Ovary (tissue), 9 donors: ENCODE results near the gene CCNJL. TPM values are rescaled to one million over a fixed set of nuclear protein-coding genes. Genes with fewer than 3 reads are reported as not detected.

Experiments used
- DNase-seq, 5 donors: peaks; one replicate each; pipeline ENCODE4 v3.0.0-alpha.2; 2019 to 2020
- H3K27ac ChIP-seq, 2 donors: fragments of 200-600 bp; one replicate each; pipeline versions ENCODE4 v1.5.1 to v1.8.0; 2019 to 2022
- H3K27me3 ChIP-seq: fragments of 200-600 bp; one replicate; pipeline ENCODE4 v1.8.0; 2022
- H3K36me3 ChIP-seq: fragments of 200-600 bp; sonication (generic); one replicate; pipeline ENCODE4 v1.5.1; 2019
- H3K4me1 ChIP-seq: one replicate; pipeline ENCODE4 v1.8.1; 2013; ENCODE audit warnings: mild to moderate bottlenecking, moderate library complexity; ENCODE audit not compliant: insufficient read depth
- H3K4me3 ChIP-seq: fragments of 200-600 bp; sonication (generic); one replicate; pipeline ENCODE4 v1.5.1; 2017
- H3K9me3 ChIP-seq, 2 donors: fragments of 200-600 bp in 1 of 2; sonication (generic) in 1 of 2; one replicate each; pipeline versions ENCODE4 v1.5.1 to v1.8.1; 2013 to 2019; ENCODE audit warnings: mild to moderate bottlenecking in 1 of 2, moderate library complexity in 1 of 2
- CTCF ChIP-seq, 3 donors: fragments of 450-650 bp in 2 of 3; fragments of 200-600 bp in 1 of 3; IDR thresholded peaks; one replicate each; pipeline versions ENCODE4 v1.5.1 to v1.8.0; 2016 to 2022; ENCODE audit warnings: antibody characterized with exemption in 3 of 3, mild to moderate bottlenecking in 1 of 3
- EP300 ChIP-seq: sonication (generic); formaldehyde crosslinking; IDR thresholded peaks from one replicate; pipeline ENCODE4 v1.6.1; 2017; ENCODE audit warnings: antibody characterized with exemption
- POLR2A ChIP-seq: fragments of 450-650 bp; IDR thresholded peaks from one replicate; pipeline ENCODE4 v1.6.1; 2017; ENCODE audit warnings: antibody characterized with exemption, mild to moderate bottlenecking, moderate library complexity
- WGBS, 3 donors: extraction: QIAGEN DNeasy Blood & Tissue Kit in 1 of 3; methylation state at CpG; one replicate each; pipeline versions ENCODE4 v1.1.5 to v1.1.7; 2013 to 2017; 5-methylcytosine and 5-hydroxymethylcytosine counted together
- intact Hi-C, 4 donors: fragments of 100-400 bp; cut with DNase I; formaldehyde crosslinking; loops; one replicate each; pipeline versions ENCODE4 v1.11.0 to v1.15.1; 2022 to 2023
- polyA plus RNA-seq, 2 donors: library from polyadenylated mRNA; stranded (reverse); fragments of 200-250 nt in 1 of 2; fragments of 350-450 nt in 1 of 2; fragmentation: Illumina TruSeq in 1 of 2; extraction: RNeasy Lipid Tissue Mini Kit (QIAGEN cat#74804) in 1 of 2; gene quantifications; one replicate each; pipeline ENCODE4 v1.2.3, GENCODE V29; 2013 to 2014
- total RNA-seq, 7 donors: library from RNA; depleted of rRNA in 2 of 7; stranded (reverse); fragments of >200 nt in 2 of 7; fragmentation: NEBNext Ultra II Directional in 3 of 7; extraction: Animal tissue kit (Norgen Biotek cat#: 25700) in 3 of 7; gene quantifications; one replicate each; pipeline versions ENCODE4 v1.1.0 to v1.2.4, GENCODE V29; 2016 to 2023
- donor health status: DM: no; HTN: no; CAD: no; lungs with moderate emphysema.
- donor health status: DM: no; HTN: no; CAD: no.
- donor health status: Bipolar disorder and iron deficiency.
- donor health status: DM: yes; HTN: yes; CAD: no.
- donor health status: DM: no; HTN: no; CAD: no.
- donor health status: DM: yes; HTN: yes; CAD: no.

Gene CCNJL
- total and polyA plus RNA-seq, 9 donors, result 3.4 to 11.8 (median 6.3) TPM

- Histone ChIP-seq H3K4me3 (no peak overlapping the region), H3K27me3 (no peaks in the 10 kb centered on the region), H3K27ac (no peak overlapping the region), H3K9me3 (no peaks in the 10 kb centered on the region), H3K36me3 (no peaks in the 10 kb centered on the region), H3K4me1 (peaks cover 1% of the 10 kb centered on the region)
- intact Hi-C loops, result no loop called here
- WGBS, 3 donors, result 81 to 89% (median 81%) methylated on average over 5 of the region's 5 CpGs
- TF ChIP-seq EP300 (no peak), CTCF (IDR thresholded peaks at IDR 0.05) (no peak), POLR2A (no peak)
- no peak for DNase-seq
These were observed 14.6 kb downstream of the CCNJL start for GRCh38 chr5:160297776-160298175.

GRCh38 chr5:160297004-160297403 is 15.4 kb downstream of the CCNJL start:
- no peak for TF ChIP-seq EP300
- no peak for TF ChIP-seq POLR2A
- TF ChIP-seq CTCF (IDR thresholded peaks at IDR 0.05), result no peak
- intact Hi-C loops, result no loop called here
- DNase-seq, result no peak
- no peak overlapping the region for H3K27ac ChIP-seq
- H3K4me1 ChIP-seq, result peaks cover 1% of the 10 kb centered on the region
- H3K27me3 ChIP-seq, result no peaks in the 10 kb centered on the region
- H3K36me3 ChIP-seq, result no peaks in the 10 kb centered on the region
- no peaks in the 10 kb centered on the region for H3K9me3 ChIP-seq
- H3K4me3 ChIP-seq, result no peak overlapping the region
- WGBS, 3 donors, result 98 to 100% (median 100%) methylated on average over 1 of the region's 1 CpG

- H3K36me3 ChIP-seq, result no peaks in the 10 kb centered on the region
- H3K4me1 ChIP-seq, result peaks cover 1% of the 10 kb centered on the region
- no peaks in the 10 kb centered on the region for H3K27me3 ChIP-seq
- no peak overlapping the region for H3K4me3 ChIP-seq
- WGBS, 3 donors, result 94 to 99% (median 98%) methylated on average over 4 of the region's 4 CpGs
- TF ChIP-seq POLR2A (no peak), EP300 (no peak), CTCF (IDR thresholded peaks at IDR 0.05) (no peak)
- intact Hi-C loops, result no loop called here
- no peaks in the 10 kb centered on the region for H3K9me3 ChIP-seq
- no peak for DNase-seq
- H3K27ac ChIP-seq, result no peak overlapping the region
These were observed 15.9 kb downstream of the CCNJL start for GRCh38 chr5:160296496-160296895.

- TF ChIP-seq POLR2A, result no peak
- no peak for TF ChIP-seq EP300
- no peak for TF ChIP-seq CTCF (IDR thresholded peaks at IDR 0.05)
- no peaks in the 10 kb centered on the region for H3K27me3 ChIP-seq
- intact Hi-C loops, result no loop called here
- H3K36me3 ChIP-seq, result no peaks in the 10 kb centered on the region
- 84 to 87% (median 86%) methylated on average over 13 of the region's 13 CpGs for WGBS, 3 donors
- no peak for DNase-seq
- no peaks in the 10 kb centered on the region for H3K9me3 ChIP-seq
- no peak overlapping the region for H3K27ac ChIP-seq
- H3K4me1 ChIP-seq, result peaks cover 1% of the 10 kb centered on the region
- no peak overlapping the region for H3K4me3 ChIP-seq
These were observed 18.3 kb downstream of the CCNJL start for GRCh38 chr5:160293901-160294561.
